ENCODE data around the gene CCSER1.
"Not testable (repeated sequence)": the region's sequence is repeated elsewhere in the genome, so short reads cannot be mapped to it uniquely, and the experiment has no call there.

CCSER1 gene

GRCh38 chr4:90889171-90889570, 762.0 kb downstream of the CCSER1 start:
- TF ChIP-seq CTCF (IDR thresholded peaks at IDR 0.05; ENCODE audit: borderline replicate concordance, control extremely low read depth, extremely low read depth, insufficient read depth, missing control alignments): no peak
- in situ Hi-C loops (cut with MboI; ENCODE audit: low sequenced_read_pairs, unreplicated experiment): no loop called here
- no peak for DNase-seq (ENCODE audit: low spot score)

- DNase-seq (ENCODE audit: low spot score); in situ Hi-C loops (cut with MboI; ENCODE audit: low sequenced_read_pairs, unreplicated experiment): not testable (repeated sequence)
Measured at GRCh38 chr4:90903413-90903812, 776.2 kb downstream of the CCSER1 start.

DNA sequence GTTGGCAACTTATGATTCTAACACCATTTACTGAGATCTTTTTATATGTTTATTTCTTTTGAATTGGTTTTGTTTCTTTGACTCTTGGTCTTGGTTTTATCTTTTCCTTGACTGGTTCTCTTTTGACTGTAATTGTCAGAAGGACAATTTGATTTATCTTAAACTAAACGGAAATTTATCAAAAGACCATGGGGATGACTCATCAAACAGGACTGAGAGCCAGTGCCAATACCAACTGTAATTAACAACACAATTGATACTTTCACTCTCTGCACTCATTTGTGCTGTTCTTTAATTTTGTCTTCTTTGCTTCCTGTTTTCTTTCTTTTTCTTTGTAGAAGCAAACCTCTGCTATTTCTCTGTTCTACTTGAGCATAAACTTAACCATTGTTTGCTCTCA, 776.8 kb downstream of the CCSER1 start:
- in situ Hi-C loops (cut with MboI; ENCODE audit: low sequenced_read_pairs, unreplicated experiment): no loop called here
- no peak for TF ChIP-seq CTCF (IDR thresholded peaks at IDR 0.05; ENCODE audit: borderline replicate concordance, control extremely low read depth, extremely low read depth, insufficient read depth, missing control alignments)
- DNase-seq (ENCODE audit: low spot score): no peak

- TF ChIP-seq CTCF (IDR thresholded peaks at IDR 0.05; ENCODE audit: borderline replicate concordance, control extremely low read depth, extremely low read depth, insufficient read depth, missing control alignments): no peak
- in situ Hi-C loops (cut with MboI; ENCODE audit: low sequenced_read_pairs, unreplicated experiment): no loop called here
- DNase-seq (ENCODE audit: low spot score): no peak
Measured at GRCh38 chr4:90906239-90906638, 779.0 kb downstream of the CCSER1 start.

GRCh38 chr4:90911724-90912434, 784.7 kb downstream of the CCSER1 start:
- DNase-seq (ENCODE audit: low spot score): not testable (repeated sequence)

GRCh38 chr4:90922174-90922573, 795.0 kb downstream of the CCSER1 start:
- no peak for TF ChIP-seq CTCF (IDR thresholded peaks at IDR 0.05; ENCODE audit: borderline replicate concordance, control extremely low read depth, extremely low read depth, insufficient read depth, missing control alignments)
- DNase-seq (ENCODE audit: low spot score): no peak
- in situ Hi-C loops (cut with MboI; ENCODE audit: low sequenced_read_pairs, unreplicated experiment): no loop called here

More at GRCh38 chr4:90911724-90912434, 784.7 kb downstream of the CCSER1 start:
- in situ Hi-C loops (cut with MboI; ENCODE audit: low sequenced_read_pairs, unreplicated experiment): not testable (repeated sequence)

- TF ChIP-seq CTCF (IDR thresholded peaks at IDR 0.05; ENCODE audit: borderline replicate concordance, control extremely low read depth, extremely low read depth, insufficient read depth, missing control alignments): no peak
- in situ Hi-C loops (cut with MboI; ENCODE audit: low sequenced_read_pairs, unreplicated experiment): no loop called here
- no peak for DNase-seq (ENCODE audit: low spot score)
Measured at GRCh38 chr4:90926957-90927356, 799.8 kb downstream of the CCSER1 start.

DNA sequence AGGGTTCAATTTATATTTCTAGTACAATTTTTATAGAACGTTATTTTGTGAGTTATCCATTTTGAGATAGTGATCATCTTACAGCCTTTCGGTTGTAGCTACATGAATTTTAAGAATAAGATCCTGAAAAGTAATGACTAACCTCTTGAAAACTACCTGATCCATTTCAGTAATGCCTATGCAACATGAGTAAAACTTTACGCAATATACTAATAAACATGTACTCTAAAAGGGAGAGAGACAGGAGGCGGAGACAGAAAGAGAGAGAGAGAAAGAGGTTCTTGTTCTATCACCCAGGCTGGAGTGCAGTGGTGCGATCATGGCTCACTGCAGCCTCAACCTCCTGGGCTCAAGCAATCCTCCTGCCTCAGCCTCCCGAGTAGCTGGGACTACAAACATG, 816.1 kb downstream of the CCSER1 start:
- in situ Hi-C loops (cut with MboI; ENCODE audit: low sequenced_read_pairs, unreplicated experiment): no loop called here
- no peak for DNase-seq (ENCODE audit: low spot score)
- TF ChIP-seq CTCF (IDR thresholded peaks at IDR 0.05; ENCODE audit: borderline replicate concordance, control extremely low read depth, extremely low read depth, insufficient read depth, missing control alignments): no peak

Measured in GM13976 (cell line).